H7 (cell line): ENCODE measurements around the gene TEDDM1. TPM values are rescaled to one million over a fixed set of nuclear protein-coding genes. Genes with fewer than 3 reads are reported as not detected.

ENCODE experiments used
- DNase-seq: peaks from one replicate; pipeline ENCODE4 v3.0.0; 2012
- H3K27me3 ChIP-seq: 2 replicates; pipeline ENCODE4 v1.6.0; 2011; ENCODE audit warnings: mild to moderate bottlenecking, low read length; ENCODE audit not compliant: control insufficient read depth, insufficient read depth
- H3K36me3 ChIP-seq: replicated peaks from 2 replicates; pipeline ENCODE4 v1.5.1; 2011; ENCODE audit warnings: low read length; ENCODE audit not compliant: control insufficient read depth, insufficient read depth
- H3K4me3 ChIP-seq: 2 replicates; pipeline ENCODE4 v1.5.1; 2011; ENCODE audit warnings: low read depth, mild to moderate bottlenecking, control low read depth, low read length, moderate library complexity; ENCODE audit not compliant: insufficient read depth
- total RNA-seq: library from RNA; depleted of rRNA; stranded (reverse); fragments of >200 nt; shearing (Covaris generic); gene quantifications from 2 replicates; pipeline ENCODE4 v1.2.3, GENCODE V29; 2014

Gene TEDDM1
- total RNA-seq, 1 experiment from 2014 or later = not detected

- no peaks in the 10 kb centered on the region; the same call in 1 of the 2 replicates for H3K36me3 ChIP-seq
- H3K4me3 ChIP-seq = no peak overlapping the region
- no peak for DNase-seq
- H3K27me3 ChIP-seq = no peaks in the 10 kb centered on the region
These were observed 23.4 kb downstream of the TEDDM1 start for GRCh38 chr1:182376936-182377574.

- Histone ChIP-seq H3K4me3 (no peak overlapping the region), H3K27me3 (no peaks in the 10 kb centered on the region), H3K36me3 (no peaks in the 10 kb centered on the region)
- DNase-seq = no peak
These were observed 26.2 kb downstream of the TEDDM1 start for GRCh38 chr1:182374101-182374834.

- no peaks in the 10 kb centered on the region for H3K36me3 ChIP-seq
- H3K4me3 ChIP-seq = no peak overlapping the region
- DNase-seq = no peak
- H3K27me3 ChIP-seq = no peaks in the 10 kb centered on the region
These were observed 29.9 kb downstream of the TEDDM1 start for GRCh38 chr1:182370532-182370931.

GRCh38 chr1:182368903-182369302 lies 31.6 kb downstream of the TEDDM1 start:
- DNase-seq = no peak
- H3K36me3 ChIP-seq = no peaks in the 10 kb centered on the region
- H3K27me3 ChIP-seq = no peaks in the 10 kb centered on the region
- no peak overlapping the region for H3K4me3 ChIP-seq

DNA sequence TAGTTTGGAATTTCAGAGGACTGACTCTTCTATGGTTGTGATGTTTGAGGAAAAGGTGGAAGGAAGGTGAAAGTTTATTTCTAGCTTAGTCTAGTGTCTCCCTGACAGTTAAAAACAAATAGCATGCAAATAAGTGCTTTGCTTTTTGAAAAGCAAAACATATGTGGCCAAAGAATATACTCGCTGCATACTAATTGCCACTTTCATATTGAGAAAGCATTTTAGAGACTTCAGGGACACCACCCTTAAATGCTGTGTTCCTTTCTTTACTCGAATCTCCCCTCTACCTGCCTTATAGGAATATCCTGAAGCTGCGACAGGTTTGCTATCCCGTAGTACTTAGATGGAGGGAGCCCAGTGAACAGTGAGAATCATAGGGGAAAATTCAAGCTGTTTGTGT lies 32.1 kb downstream of the TEDDM1 start:
- Histone ChIP-seq H3K27me3 (no peaks in the 10 kb centered on the region), H3K36me3 (no peaks in the 10 kb centered on the region), H3K4me3 (no peak overlapping the region)
- DNase-seq = no peak

GRCh38 chr1:182367926-182368325 lies 32.5 kb downstream of the TEDDM1 start:
- Histone ChIP-seq H3K27me3 (no peaks in the 10 kb centered on the region), H3K4me3 (no peak overlapping the region), H3K36me3 (no peaks in the 10 kb centered on the region)
- no peak for DNase-seq

- Histone ChIP-seq H3K4me3 (no peak overlapping the region), H3K27me3 (no peaks in the 10 kb centered on the region), H3K36me3 (no peaks in the 10 kb centered on the region)
- DNase-seq = no peak
These were observed 33.9 kb downstream of the TEDDM1 start for GRCh38 chr1:182366596-182366995.

- H3K36me3 ChIP-seq = no peaks in the 10 kb centered on the region
- H3K27me3 ChIP-seq = no peaks in the 10 kb centered on the region
- H3K4me3 ChIP-seq = no peak overlapping the region
- DNase-seq = peak; percentile 20
These were observed 40.8 kb downstream of the TEDDM1 start for GRCh38 chr1:182359645-182360044.

DNA sequence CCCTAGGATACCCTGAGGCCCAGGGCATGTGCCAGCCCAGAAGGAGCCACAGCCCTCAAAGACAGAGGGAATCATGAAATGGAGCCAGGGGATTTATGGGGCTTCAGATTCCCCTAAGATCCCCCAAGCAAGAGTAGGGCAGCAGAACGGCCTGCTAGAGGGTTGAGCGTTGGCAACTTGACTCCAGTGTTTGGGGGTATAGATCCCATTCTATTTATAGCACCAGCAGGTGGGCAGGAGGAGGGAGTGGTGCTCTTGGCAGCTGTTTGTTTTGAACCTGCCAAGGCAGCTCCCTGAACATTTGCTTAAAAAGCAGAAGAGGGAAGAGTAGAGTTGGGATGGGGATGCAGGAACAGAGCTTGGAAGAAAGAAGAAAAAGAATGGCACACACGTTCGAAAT lies 42.6 kb downstream of the TEDDM1 start:
- H3K4me3 ChIP-seq = no peak overlapping the region
- H3K36me3 ChIP-seq = no peaks in the 10 kb centered on the region
- H3K27me3 ChIP-seq = no peaks in the 10 kb centered on the region
- no peak for DNase-seq

DNA sequence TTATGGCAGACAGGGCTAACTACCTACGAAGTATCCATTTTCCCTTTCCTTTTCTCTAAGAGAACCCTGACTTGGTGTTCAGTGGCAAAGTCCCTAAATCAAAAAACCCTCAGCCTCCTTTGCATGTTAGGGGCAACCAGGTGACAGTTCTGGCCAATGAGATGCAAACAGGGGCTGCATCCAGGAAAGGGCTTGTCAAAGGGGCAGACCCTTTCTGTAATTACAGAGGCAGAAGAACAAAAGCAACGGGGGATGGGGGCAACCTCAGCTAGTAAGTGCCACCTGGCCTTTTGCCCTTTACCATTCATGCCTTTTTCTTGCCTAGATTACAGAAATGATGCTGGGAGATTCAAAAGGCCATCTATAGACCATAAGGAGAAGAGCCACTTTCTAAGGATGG lies 43.3 kb downstream of the TEDDM1 start:
- H3K27me3 ChIP-seq = no peaks in the 10 kb centered on the region
- H3K4me3 ChIP-seq = no peak overlapping the region
- DNase-seq = no peak
- no peaks in the 10 kb centered on the region for H3K36me3 ChIP-seq

DNA sequence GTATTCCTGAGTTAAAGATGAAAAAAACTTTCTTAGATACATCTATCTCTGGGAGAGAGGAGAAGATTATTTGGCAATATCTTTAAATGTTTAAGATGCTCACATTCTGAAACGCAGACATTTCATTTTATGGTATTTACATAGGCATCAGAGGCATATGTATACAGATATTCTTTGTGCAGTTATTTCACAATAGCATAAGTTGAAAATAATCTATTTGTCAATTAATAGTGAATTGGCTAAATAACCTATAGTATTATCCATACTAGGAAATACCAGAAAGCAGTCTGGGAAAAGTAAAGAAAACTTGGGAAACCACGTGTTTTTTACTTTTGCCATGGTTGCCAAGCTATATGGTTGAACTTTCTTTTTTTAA lies 44.8 kb downstream of the TEDDM1 start:
- H3K36me3 ChIP-seq = no peaks in the 10 kb centered on the region
- no peak for DNase-seq
- H3K27me3 ChIP-seq = no peaks in the 10 kb centered on the region
- no peak overlapping the region for H3K4me3 ChIP-seq

DNA sequence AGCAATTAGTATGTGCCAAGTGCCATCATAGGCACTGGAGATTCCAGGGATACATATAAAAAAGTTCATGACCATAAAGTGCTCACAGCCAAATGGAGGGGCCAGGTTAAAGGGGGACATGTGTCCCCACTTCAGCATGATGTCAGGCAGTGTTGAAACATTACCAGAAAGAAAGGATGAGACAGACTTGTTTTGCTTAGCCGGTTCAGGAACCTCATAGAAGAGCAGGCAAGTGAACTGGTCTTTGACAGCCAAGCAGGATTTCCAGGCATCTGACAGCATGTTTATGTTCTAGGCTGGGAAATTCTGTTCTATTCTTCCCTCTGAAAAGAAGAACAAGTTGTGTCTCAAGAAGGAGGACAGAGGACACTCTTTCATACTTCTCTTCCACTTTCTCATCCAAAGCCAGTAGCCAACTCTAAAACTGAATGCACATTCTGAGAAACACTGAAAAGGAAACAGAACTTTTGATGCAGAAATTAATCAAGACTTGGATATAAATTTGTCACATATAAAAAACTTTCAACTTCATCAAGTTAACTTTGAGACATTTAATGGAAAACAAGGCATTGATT lies 48.6 kb downstream of the TEDDM1 start:
- H3K4me3 ChIP-seq = no peak overlapping the region
- H3K27me3 ChIP-seq = no peaks in the 10 kb centered on the region
- no peak for DNase-seq
- H3K36me3 ChIP-seq = no peaks in the 10 kb centered on the region

- no peak for DNase-seq
- Histone ChIP-seq H3K4me3 (no peak overlapping the region), H3K36me3 (no peaks in the 10 kb centered on the region), H3K27me3 (no peaks in the 10 kb centered on the region)
These were observed 49.6 kb downstream of the TEDDM1 start for GRCh38 chr1:182350839-182351238.

DNA sequence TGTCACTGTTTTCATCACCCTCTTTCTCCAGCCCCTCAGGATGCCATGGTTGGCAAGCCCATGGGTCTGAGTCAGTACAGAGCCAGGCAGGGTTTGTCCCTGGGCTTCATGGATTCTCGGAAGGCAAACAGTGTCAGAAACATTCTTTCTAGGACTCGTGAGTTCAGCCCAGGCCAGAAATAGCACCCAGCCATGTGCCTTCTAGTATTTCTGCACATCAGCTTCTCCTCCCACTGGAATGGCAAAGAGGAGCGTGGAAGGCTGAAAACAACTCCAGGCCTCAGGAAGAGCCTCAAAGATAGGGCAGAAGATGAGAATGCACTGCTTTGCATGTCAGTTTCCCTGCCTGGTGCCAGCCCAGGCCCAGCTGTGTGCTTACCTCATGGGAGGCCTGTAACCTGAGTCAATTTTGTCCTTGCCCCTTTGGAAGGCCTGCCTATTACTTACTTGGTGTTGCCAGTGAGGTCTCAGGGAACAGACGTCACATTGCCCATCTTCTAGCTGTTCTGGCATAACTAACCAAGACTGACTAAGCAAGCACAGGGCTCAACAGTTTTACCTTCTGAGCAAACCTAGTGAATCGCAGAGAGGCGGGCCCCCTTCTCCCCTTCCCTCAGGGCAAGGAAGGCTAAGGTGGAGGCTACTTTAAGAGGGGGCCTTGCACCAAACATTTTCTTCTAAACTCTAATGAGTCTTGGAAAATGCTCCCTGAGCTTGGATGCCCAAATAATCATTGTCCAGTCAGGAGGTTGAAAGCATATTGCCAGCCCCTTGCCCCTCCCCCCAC lies 51.3 kb downstream of the TEDDM1 start:
- Histone ChIP-seq H3K36me3 (no peaks in the 10 kb centered on the region), H3K4me3 (no peak overlapping the region), H3K27me3 (no peaks in the 10 kb centered on the region)
- DNase-seq = no peak
